ENCODE measurements around the gene BEST1. TPM values are rescaled to one million over a fixed set of nuclear protein-coding genes. Genes with fewer than 3 reads are reported as not detected.

BEST1 gene
- total RNA-seq, 1 donor from 2014 or later: 0.58 TPM

- H3K27ac ChIP-seq (replicated peaks): peak overlapping the region; percentile 40
- peak; percentile 11 for DNase-seq
- H3K36me3 ChIP-seq: no peaks in the 10 kb centered on the region
- intact Hi-C loops (cut with micrococcal nuclease): no loop called here
- no peaks in the 10 kb centered on the region for H3K27me3 ChIP-seq (ENCODE audit: low read depth)
- TF ChIP-seq CTCF (IDR thresholded peaks at IDR 0.05; ENCODE audit: borderline replicate concordance): no peak
- H3K9me3 ChIP-seq (replicated peaks): no peaks in the 10 kb centered on the region
- peak overlapping the region; percentile 21 for H3K4me3 ChIP-seq
- peaks cover 67% of the 10 kb centered on the region for H3K4me1 ChIP-seq
Observed at GRCh38 chr11:61912991-61913698, 37.0 kb upstream of the BEST1 start.

GRCh38 chr11:61913699-61914395 is 36.3 kb upstream of the BEST1 start:
- peaks cover 69% of the 10 kb centered on the region for H3K4me1 ChIP-seq
- no peaks in the 10 kb centered on the region for H3K36me3 ChIP-seq
- DNase-seq: no peak
- intact Hi-C loops (cut with micrococcal nuclease): no loop called here
- H3K9me3 ChIP-seq (replicated peaks): no peaks in the 10 kb centered on the region
- H3K27ac ChIP-seq (replicated peaks): peak overlapping the region; percentile 40
- no peak overlapping the region for H3K4me3 ChIP-seq
- TF ChIP-seq CTCF (IDR thresholded peaks at IDR 0.05; ENCODE audit: borderline replicate concordance): no peak
- H3K27me3 ChIP-seq (ENCODE audit: low read depth): no peaks in the 10 kb centered on the region

GRCh38 chr11:61914471-61915171 is 35.5 kb upstream of the BEST1 start:
- no peak for TF ChIP-seq CTCF (IDR thresholded peaks at IDR 0.05; ENCODE audit: borderline replicate concordance)
- peak overlapping the region; percentile 78 for H3K4me3 ChIP-seq
- H3K27me3 ChIP-seq (ENCODE audit: low read depth): peaks cover 6% of the 10 kb centered on the region
- H3K36me3 ChIP-seq: no peaks in the 10 kb centered on the region
- intact Hi-C loops (cut with micrococcal nuclease): no loop called here
- H3K4me1 ChIP-seq: peaks cover 68% of the 10 kb centered on the region
- H3K27ac ChIP-seq (replicated peaks): peak overlapping the region; percentile 94
- DNase-seq: no peak
- no peaks in the 10 kb centered on the region for H3K9me3 ChIP-seq (replicated peaks)

- H3K27me3 ChIP-seq (ENCODE audit: low read depth): peaks cover 10% of the 10 kb centered on the region
- H3K4me3 ChIP-seq: peak overlapping the region; percentile 78
- H3K4me1 ChIP-seq: peaks cover 57% of the 10 kb centered on the region
- H3K27ac ChIP-seq (replicated peaks): peak overlapping the region; percentile 94
- no peak for TF ChIP-seq CTCF (IDR thresholded peaks at IDR 0.05; ENCODE audit: borderline replicate concordance)
- no peaks in the 10 kb centered on the region for H3K9me3 ChIP-seq (replicated peaks)
- no peaks in the 10 kb centered on the region for H3K36me3 ChIP-seq
- DNase-seq: peak; percentile 34
- intact Hi-C loops (cut with micrococcal nuclease): no loop called here
Observed at GRCh38 chr11:61916737-61917333, 33.3 kb upstream of the BEST1 start.

GRCh38 chr11:61917334-61918109 is 32.6 kb upstream of the BEST1 start, which contains the start of gene RAB3IL1:
RAB3IL1 (minus strand) TSS chr11:61917566; CDS start chr11:61917367, 199 bp downstream.
- TF ChIP-seq CTCF (IDR thresholded peaks at IDR 0.05; ENCODE audit: borderline replicate concordance): no peak
- Histone ChIP-seq H3K4me1 (peaks cover 59% of the 10 kb centered on the region), H3K36me3 (no peaks in the 10 kb centered on the region), H3K9me3 (replicated peaks) (no peaks in the 10 kb centered on the region), H3K27me3 (ENCODE audit: low read depth) (peaks cover 10% of the 10 kb centered on the region), H3K4me3 (peak within 1 kb of the TSS; percentile 78), H3K27ac (replicated peaks) (peak within 1 kb of the TSS; percentile 94)
- intact Hi-C loops (cut with micrococcal nuclease): no loop called here
- peak; percentile 78 for DNase-seq

Data from left ventricle myocardium inferior (tissue), 1 donor.